HG03159 (cell line): Measurements from ENCODE around the gene AKT2.

ENCODE experiments used
- ATAC-seq: cut with Tn5 transposase; IDR thresholded peaks from one replicate; pipeline ENCODE4 v1.9.1; 2021; ENCODE audit warnings: mild to moderate bottlenecking, moderate library complexity; ENCODE audit not compliant: unreplicated experiment

AKT2 gene

GRCh38 chr19:40238775-40239174 is 46.4 kb downstream of the AKT2 start:
- ATAC-seq = no peak

GRCh38 chr19:40237791-40238190 is 47.4 kb downstream of the AKT2 start:
- no peak for ATAC-seq

GRCh38 chr19:40236366-40236765 is 48.8 kb downstream of the AKT2 start:
- no peak for ATAC-seq

- ATAC-seq = no peak
These were observed 49.2 kb downstream of the AKT2 start for GRCh38 chr19:40236026-40236355.

- ATAC-seq = no peak
These were observed 49.7 kb downstream of the AKT2 start for GRCh38 chr19:40235238-40236025.

- ATAC-seq = no peak
These were observed 50.5 kb downstream of the AKT2 start for GRCh38 chr19:40234429-40235237.

GRCh38 chr19:40233811-40234389 is 51.2 kb downstream of the AKT2 start:
- ATAC-seq = no peak

- no peak for ATAC-seq
These were observed 52.0 kb downstream of the AKT2 start for GRCh38 chr19:40232949-40233810.

GRCh38 chr19:40232479-40232878 is 52.7 kb downstream of the AKT2 start:
- no peak for ATAC-seq

GRCh38 chr19:40231544-40232424 is 53.4 kb downstream of the AKT2 start:
- ATAC-seq = no peak

- no peak for ATAC-seq
These were observed 54.1 kb downstream of the AKT2 start for GRCh38 chr19:40231057-40231456.

- no peak for ATAC-seq
These were observed 55.2 kb downstream of the AKT2 start for GRCh38 chr19:40229926-40230417.

GRCh38 chr19:40229484-40229883 is 55.7 kb downstream of the AKT2 start:
- no peak for ATAC-seq

GRCh38 chr19:40228863-40229262 is 56.3 kb downstream of the AKT2 start:
- ATAC-seq = no peak

- no peak for ATAC-seq
These were observed 56.8 kb downstream of the AKT2 start for GRCh38 chr19:40228346-40228745.

GRCh38 chr19:40225440-40226305 is 59.5 kb downstream of the AKT2 start:
- ATAC-seq = no peak

- ATAC-seq = no peak
These were observed 60.6 kb downstream of the AKT2 start for GRCh38 chr19:40224342-40225150.
